ENCODE data around the gene BRSK2.
A peak's percentile ranks its signal among the peaks of the same experiment; 100 is the strongest.
"Not testable (repeated sequence)": the region's sequence is repeated elsewhere in the genome, so short reads cannot be mapped to it uniquely, and the experiment has no call there.

Gene BRSK2

GRCh38 chr11:1397146-1397861, 7.6 kb downstream of the BRSK2 start:
- DNase-seq: no peak

- no peak for DNase-seq
Measured at GRCh38 chr11:1397862-1398527, 8.3 kb downstream of the BRSK2 start.

DNA sequence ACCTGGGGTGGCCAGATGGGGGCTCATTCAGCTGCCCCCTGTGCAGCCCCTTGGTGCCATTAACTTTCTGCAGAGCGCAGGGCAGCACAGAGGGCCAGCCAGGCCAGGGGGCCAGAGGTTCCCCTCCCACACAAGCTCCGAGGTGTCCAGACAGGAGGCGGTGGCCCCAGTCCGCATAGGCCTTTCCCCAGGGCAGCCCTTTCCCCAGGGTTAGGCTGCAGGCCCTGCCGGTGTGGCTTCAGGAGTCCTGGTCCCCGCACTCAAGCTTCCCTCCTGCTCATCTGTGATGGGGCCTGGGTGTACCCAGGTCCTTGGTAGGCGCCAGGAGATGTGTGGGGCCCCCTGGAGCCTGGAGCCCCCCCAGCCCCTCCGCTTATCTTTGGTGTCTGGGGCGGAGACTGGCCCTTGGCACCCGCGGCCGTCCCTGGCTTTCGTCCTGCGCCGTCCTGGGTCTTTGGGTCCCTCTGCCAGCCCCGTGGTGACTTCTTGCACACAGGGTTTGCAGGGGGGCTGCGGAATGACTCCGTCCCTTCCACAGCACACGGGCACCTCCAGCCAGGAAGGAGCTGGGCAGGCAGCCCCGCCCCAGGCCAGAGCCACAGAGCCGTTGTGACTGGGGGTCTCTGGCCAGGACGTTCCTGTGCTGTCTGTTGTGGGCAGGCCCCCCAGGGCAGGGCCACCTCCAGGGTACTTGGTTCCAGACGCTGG, 8.9 kb downstream of the BRSK2 start:
- DNase-seq: no peak

GRCh38 chr11:1399386-1400316, 9.9 kb downstream of the BRSK2 start:
- DNase-seq: no peak

DNA sequence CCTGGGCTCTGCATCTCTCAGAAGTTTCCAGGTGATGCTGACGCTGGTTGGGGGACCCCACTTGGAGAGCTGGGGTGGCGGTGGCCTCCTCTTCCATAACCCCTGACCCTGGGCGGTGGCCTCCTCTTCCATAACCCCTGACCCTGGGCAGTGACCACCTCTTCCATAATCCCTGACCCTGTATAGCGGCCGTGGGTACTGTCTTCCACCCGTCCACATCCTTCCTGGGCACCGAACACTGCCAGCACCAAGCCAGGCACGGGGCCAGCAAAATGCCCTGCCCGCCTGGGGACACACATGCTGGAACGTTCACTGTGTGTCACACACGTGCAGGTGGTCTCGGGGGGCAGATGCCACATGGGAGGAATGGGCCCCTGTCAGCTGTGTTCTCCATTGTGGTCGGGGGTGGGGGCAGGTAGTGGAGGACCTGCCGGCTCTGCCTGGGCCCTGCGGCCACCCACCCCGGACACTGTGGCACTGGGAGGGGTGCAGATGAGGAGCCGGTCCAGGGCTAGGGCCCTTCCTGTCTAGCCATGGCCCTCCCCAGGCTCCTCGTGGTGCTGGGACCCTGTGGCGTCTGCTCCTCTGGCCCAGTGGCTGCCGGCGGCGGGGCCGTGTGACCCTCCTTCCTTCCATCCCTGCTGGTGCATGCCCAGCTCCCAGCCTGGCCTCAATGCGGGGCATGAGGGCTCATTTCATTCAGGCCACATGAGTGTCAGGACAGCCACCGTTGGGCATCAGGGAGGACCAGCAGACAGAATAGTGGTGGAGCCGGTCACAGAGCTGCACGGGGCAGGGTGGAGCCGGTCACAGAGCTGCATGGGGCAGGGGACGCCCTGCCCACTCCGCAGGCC, 10.8 kb downstream of the BRSK2 start:
- no peak for DNase-seq

GRCh38 chr11:1401171-1401445, 11.4 kb downstream of the BRSK2 start:
- DNase-seq: no peak

GRCh38 chr11:1401656-1402221, 12.0 kb downstream of the BRSK2 start:
- DNase-seq: peak; percentile 92

DNA sequence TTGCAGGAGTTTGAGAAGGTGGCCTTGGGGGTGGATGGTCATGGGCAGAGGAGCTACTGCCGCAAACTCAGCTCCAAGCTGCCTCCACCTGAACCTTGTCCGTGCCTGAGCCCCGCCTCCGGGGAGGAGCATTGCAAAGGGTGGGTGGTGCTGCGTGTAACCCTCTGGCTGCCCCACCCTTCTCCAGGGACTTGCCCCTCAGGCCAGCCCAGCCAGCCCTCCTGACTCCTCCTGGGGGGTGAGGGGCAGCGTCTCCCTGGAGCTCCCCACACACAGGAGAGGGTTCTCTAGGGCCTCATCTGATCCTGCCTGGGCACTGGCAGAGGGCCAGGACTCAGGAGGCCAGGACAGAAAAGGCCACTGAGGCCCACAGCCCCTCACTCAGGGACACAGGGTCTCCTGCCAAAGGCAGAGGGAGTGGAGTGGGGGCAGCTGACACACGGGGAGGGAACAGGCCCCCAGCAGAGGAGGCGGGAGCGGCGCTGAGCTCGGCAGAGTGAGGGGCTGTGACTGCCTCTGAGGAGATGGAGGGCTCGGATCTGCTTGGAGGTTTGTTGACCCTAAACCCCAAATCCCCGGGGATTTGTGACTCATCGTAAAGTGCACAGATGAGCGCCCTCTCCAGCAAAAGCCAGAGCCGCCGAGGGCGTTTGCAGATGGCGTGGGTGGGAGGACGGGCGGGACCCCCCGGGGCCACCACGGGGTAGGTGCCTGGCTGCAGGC, 12.8 kb downstream of the BRSK2 start:
- no peak for DNase-seq

- no peak for DNase-seq
Measured at GRCh38 chr11:1403078-1403620, 13.4 kb downstream of the BRSK2 start.

DNA sequence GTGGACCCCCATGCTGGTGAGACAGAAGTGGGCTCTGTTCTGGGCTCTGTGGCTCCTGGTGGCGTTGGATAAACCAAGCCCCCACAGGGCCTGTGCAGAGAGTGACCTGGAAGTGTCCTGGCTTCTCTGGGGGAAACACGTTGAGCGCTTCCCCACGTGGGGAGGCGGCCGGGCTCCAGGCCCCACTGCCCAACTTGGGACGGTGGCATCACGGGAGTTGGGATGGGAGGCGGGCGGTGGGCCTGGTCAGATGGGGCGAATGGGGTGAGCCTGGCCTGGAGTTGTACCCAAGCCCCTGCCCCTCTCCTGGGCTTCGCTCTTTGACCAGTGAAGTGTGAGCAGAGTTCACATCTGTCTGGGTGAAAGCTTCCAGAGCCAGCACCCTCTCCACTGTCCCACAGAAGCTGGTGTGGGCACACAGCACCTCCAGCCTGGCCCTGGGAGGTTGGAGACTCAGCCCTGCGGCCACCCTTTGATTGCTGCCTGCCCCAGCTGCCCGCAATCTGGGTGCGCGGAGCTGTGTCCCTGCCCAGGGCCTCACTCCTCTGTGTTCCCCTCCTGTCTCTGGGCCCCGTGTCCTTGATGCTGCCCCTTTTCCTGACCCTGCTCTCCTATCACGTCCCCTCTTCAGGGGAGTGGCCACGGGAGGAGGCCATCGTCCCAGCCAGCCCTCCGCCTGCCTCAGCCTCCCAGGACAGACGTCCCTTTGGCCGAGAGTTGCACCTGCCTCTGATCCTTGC, 14.2 kb downstream of the BRSK2 start:
- no peak for DNase-seq

DNA sequence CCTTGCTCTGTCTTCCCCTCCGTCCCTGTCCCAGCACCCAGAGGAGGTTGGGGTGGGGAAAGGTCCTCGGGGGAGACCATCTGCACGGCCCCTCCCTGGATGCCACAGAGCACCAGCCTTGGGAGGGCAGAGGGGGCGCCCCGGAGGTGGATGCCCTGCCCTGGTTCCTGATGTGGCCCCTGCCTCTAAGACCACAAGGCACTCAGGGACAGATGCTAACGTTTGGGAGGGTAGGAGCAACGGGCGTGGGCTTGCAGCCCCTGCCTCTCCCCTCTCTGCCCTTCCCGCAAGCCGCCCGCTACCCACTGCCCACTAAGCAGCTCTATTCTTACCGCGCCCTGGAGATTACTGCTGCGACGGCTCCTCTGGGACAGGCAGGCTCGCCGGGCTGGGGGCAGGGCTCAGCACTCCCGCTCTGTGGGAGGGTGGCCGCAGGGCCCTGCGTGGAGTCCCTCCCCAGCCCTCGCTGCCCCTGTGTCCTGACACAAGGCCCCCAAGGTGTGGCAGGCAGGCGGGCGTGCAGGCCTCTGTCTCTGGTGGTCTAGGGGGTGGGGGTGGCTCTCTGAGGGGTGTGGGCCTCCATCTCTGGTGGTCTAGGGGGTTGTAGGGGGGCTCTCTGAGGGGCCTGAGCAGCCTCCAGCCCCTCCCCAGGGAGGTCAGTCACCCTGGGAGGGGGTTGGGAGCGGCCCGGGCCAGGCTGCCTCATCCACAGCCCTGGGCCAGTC, 14.9 kb downstream of the BRSK2 start:
- DNase-seq: no peak

- DNase-seq: no peak
Measured at GRCh38 chr11:1405186-1406020, 15.7 kb downstream of the BRSK2 start.

DNA sequence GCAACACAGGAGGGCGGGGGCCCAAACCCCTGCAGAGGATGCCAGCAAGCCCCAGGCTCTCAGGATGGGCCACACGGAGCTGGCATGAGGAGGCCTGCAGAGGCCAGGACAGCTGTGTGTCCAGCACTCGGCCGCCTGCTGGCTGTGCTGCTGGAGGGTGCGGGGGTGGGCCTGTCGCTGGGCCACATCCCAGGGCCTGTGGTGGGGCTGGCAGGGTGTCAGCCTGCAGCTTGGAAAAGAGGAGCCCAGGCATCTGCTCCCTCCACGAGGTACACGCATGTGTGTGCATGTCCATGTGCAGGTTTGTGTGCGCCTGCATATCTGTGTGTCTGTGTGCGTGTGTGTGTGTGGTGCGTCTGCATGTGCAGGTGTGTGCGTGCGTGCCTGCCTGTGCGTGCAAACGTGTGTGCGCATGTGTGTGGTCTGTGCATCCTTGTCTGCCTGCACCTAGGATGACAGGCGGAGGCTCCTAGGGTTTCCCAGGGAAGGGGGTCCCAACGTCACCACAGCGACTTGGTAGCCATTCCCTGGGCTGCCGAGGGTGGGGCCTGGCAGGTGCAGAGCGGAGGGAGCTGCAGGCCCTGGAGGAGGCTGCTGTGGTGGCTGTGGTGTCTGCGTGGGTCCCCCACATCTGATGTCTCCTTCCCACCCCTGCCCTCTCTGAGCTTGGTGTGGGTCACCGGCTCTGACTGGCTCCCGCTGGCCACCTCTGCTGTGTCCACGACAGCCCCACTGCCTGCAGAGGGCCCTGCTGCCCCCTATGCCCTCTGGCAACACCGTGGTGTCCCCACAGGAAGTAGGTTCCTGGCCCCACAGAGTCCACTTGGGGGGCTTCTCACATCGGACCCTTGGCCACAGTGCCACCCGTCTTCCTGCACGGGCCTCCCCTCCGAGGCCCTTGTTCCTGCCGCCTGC, 17.1 kb downstream of the BRSK2 start:
- no peak for DNase-seq

GRCh38 chr11:1407668-1408067, 17.9 kb downstream of the BRSK2 start:
- DNase-seq: no peak

DNA sequence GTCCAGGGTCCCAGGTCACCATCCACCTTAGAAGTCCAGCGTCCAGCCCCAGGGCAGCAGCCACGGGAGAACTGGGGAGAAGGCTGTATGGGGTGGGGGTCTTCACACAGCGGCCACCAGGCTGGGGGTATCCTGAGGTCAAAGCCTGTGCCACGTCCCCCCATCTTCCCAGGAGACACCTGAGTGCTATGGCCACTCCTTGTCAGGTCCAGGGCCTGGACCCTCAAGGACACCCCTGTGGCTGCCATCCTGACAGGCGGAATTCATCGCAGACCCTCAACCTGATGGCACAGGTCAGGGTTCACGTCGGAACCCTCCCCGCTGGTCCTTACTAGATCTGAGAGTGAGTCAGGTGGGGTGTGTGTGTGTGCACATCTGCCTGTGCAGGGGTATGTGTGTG, 18.6 kb downstream of the BRSK2 start:
- no peak for DNase-seq

DNA sequence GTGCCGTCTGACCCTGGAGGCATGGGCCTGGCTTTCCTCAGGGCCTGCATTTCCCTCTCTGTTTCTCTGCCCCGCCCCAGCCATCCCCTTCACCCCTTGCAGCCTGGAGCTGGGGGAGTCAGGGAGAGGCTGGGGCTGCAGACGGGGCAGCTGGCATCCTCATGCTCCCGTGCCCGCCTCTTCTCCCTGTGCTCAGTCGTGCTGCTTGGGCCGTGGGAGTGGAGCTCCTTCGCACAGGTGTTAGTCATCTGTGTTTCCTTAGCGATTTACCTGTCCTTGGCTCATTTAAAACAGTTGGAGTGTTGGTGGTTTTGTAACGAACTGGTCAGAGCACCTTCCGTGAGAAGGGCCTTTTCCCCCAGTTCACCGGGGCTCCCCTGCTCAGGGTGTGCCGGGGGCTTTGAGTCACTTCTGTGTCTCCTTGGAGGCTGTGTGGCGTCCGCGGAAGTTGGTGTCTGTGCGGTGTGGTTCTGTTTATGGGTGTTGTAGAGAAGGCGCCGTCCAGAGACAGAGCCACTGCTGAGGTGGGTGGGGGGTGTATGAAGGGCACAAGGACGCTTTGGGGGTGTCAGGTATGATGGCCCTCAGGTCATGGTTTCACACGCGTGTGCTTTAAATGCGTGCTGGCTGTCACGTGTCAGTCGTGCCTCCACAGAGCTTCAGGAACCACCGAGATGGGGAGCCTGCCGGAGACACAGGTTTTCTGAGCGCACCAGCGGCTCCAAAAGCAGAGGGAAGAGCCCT, 19.5 kb downstream of the BRSK2 start:
- DNase-seq: no peak

- not testable (repeated sequence) for DNase-seq
Measured at GRCh38 chr11:1409852-1410125, 20.1 kb downstream of the BRSK2 start.
